WI38 (cell line): ENCODE measurements around the gene MLST8.

Experiments
- H3K4me3 ChIP-seq: 2 replicates; pipeline ENCODE4 v1.5.1; 2011; ENCODE audit warnings: low read depth, mild to moderate bottlenecking, control low read depth, low read length
- TF ChIP-seq, protein P1 (sequence below): IDR thresholded peaks from 2 replicates; pipeline ENCODE4 v1.5.1; 2012; ENCODE audit warnings: low read depth, mild to moderate bottlenecking, control low read depth, low read length

Gene MLST8

DNA sequence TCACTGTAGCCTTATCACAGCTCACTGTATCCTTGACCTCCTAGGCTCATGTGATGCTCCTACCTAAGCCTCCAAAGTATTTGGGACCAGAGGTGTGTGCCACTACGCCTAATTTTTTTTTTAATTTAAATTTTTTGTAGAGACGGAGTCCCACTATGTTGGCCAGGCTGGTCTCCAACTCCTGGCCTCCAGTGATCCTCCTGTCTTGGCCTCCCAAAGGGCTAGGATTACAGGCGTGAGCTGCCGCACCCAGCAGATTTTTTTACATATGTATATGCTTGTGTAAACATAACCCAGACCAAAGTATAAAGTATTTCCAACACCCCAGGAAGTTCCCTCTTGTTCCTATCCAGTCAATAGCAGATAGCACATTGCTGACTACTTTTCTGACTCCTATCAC, 11.1 kb downstream of the MLST8 start:
- no peak overlapping the region for H3K4me3 ChIP-seq
- TF ChIP-seq, protein P1, sequence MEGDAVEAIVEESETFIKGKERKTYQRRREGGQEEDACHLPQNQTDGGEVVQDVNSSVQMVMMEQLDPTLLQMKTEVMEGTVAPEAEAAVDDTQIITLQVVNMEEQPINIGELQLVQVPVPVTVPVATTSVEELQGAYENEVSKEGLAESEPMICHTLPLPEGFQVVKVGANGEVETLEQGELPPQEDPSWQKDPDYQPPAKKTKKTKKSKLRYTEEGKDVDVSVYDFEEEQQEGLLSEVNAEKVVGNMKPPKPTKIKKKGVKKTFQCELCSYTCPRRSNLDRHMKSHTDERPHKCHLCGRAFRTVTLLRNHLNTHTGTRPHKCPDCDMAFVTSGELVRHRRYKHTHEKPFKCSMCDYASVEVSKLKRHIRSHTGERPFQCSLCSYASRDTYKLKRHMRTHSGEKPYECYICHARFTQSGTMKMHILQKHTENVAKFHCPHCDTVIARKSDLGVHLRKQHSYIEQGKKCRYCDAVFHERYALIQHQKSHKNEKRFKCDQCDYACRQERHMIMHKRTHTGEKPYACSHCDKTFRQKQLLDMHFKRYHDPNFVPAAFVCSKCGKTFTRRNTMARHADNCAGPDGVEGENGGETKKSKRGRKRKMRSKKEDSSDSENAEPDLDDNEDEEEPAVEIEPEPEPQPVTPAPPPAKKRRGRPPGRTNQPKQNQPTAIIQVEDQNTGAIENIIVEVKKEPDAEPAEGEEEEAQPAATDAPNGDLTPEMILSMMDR = no peak

DNA sequence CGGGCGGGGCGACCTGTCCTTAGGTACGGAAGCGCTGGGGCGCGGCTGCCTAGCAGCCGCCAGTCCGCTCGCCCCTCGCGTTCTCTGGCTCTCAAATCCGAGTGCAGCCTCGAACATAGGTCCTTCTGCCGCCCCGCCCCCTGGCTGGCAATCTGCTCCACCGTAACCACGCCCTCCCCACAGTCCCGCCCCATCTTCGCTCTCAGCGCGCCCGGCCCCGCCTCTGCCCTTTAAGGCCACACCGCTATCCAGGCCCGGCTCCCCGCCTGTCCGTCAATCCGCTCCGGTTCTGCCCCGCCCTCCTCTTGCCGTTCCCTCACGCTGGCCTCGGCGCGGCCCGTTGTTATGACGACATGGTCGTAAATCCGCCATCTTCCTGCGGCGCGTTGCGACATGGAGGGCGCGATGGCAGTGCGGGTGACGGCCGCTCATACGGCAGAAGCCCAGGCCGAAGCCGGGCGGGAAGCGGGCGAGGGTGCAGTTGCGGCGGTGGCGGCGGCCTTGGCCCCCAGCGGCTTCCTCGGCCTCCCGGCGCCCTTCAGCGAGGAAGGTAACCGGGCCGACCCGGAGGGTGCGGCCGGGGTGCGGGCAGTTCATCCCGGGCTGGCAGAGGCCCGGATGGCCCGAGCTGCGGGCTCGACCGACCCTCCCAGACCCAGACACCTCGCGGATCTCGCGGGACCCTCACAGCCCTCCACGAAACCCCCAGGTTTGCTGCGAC, 18.1 kb downstream of the MLST8 start, which contains the start of gene E4F1:
Gene E4F1 (plus strand): TSS at position 371 of the 721 bp plus-strand sequence. CDS start 23 bp downstream, at position 394.
- peak within 1 kb of the TSS; percentile 91 for H3K4me3 ChIP-seq
- TF ChIP-seq, protein P1 = no peak

DNA sequence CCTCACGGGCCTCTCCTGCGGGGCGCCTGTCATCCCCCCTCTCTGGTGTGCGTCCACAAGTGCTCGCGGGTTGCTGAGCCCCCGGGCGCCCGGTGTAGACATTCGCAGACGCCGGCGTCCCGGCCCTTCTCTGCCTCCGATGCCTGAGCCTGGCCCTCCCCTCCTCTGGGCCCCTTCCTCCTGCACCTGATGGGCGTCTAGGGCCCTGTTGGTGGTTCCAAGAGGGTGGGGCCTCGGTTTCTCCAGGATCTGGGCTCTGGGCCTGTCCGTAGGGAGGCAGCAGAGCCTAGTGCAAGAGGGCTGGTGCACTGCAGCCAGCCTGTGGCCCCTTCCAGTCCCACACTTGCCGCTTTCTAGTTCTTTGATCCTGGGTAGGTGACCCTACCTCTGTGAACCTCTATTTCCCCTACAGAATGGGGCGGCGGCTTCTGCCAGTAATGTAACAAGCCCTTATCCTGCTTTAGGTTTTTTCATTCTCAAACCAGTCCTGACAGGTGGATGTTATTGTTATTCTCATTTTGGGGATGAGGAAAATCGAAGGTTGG, 18.8 kb downstream of the MLST8 start:
- peak overlapping the region; percentile 91 for H3K4me3 ChIP-seq
- TF ChIP-seq, protein P1 = no peak

DNA sequence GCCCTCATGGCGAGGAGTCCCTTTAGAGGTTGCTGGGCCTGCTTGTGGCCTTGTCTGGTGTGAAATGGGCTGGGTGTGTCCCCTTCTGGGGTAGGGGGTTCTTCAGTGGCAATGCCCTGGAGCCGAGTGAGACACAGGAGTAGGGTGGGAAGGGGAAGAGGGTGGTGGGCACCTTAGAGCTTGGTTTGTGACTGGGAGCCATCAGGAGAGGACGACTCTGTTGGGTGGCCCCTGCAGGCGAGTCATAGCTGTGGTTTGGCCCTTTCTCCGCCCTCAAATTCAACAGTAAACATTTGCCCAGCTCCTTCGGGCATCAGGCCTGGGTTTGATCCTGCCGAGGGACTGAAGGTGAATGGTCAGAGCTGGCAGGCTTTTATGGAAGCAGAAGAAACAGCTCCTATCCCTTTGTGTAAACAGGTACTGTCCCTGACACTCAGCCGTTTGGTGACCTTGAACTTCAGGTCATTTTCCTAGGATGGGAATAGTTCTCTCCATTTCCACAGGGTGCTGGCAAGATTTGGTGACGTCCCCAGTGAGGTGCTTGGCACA, 21.1 kb downstream of the MLST8 start:
- H3K4me3 ChIP-seq = no peak overlapping the region
- TF ChIP-seq, protein P1 = no peak

DNA sequence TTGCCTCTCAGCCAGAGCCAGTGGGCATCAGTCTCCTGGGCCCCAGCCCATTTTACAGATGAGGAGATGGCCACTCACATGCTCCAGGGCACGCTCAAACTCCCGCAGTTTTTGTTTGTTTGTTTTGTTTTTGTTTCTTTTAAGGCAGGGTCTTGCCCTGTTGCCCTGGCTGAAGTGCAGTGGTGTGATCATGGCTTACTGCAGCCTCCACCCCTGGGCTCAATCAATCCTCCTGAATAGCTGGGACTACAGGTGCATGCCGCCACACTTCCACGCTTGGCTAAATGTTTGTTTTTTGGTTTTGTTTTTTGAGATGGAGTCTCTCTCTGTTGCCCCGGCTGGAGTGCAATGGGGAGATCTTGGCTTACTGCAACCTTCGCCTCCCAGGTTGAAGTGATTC, 21.7 kb downstream of the MLST8 start:
- no peak overlapping the region for H3K4me3 ChIP-seq
- TF ChIP-seq, protein P1 = no peak

DNA sequence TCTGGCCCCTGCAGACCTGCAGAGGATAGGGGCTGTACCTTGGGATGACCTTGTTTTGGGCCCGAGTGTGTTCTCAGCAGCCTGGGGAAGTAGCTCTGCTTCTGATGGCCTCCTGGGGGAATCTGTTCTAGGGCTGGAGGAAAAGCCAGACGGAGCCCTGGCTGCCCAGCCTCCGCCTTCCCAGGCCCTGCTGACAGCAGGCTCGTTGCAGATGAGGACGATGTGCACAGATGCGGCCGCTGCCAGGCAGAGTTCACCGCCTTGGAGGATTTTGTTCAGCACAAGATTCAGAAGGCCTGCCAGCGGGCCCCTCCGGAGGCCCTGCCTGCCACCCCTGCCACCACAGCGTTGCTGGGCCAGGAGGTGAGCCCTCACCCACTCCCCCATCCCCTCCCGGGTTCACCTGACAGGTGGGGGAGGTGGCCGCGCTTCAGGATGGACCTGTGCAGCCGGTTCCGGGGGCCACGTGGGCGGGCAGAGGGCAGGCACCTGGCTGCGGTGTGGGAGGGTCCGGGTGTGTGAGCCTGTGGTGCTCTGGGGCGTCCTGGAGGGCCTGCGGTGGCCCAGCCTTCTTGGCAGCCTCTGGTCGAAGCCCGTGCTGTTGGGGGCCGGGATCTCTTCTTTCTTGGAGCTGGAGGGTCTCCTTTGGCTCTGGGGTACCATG, 23.0 kb downstream of the MLST8 start:
- TF ChIP-seq, protein P1 = no peak
- H3K4me3 ChIP-seq = no peak overlapping the region

DNA sequence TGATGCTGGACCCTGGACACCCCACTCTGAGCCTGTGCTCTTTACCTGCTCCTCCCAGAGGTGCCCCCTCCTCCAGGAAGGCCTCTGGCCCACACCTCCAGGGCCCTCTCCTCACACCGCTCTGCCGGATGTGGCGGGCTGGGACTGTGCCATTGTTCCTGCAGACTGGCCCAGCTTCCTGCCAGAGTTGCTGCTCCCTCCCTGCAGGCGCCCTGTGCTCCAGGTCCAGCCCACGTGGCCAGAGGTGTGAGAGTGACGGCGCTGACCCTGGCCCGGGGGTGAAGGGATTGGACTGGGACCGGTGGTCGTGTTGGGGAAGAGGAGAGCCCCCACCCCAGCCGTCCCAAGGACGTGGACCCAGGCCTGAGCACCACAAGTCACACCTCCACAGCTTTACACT, 23.8 kb downstream of the MLST8 start:
- H3K4me3 ChIP-seq = no peak overlapping the region
- TF ChIP-seq, protein P1 = no peak
